HG02759 (cell line): ENCODE data around the gene OFD1.

Experiments used
- ATAC-seq: cut with Tn5 transposase; IDR thresholded peaks from one replicate; pipeline ENCODE4 v1.9.1; 2021; ENCODE audit warnings: mild to moderate bottlenecking, moderate library complexity; ENCODE audit not compliant: unreplicated experiment

Gene OFD1

DNA sequence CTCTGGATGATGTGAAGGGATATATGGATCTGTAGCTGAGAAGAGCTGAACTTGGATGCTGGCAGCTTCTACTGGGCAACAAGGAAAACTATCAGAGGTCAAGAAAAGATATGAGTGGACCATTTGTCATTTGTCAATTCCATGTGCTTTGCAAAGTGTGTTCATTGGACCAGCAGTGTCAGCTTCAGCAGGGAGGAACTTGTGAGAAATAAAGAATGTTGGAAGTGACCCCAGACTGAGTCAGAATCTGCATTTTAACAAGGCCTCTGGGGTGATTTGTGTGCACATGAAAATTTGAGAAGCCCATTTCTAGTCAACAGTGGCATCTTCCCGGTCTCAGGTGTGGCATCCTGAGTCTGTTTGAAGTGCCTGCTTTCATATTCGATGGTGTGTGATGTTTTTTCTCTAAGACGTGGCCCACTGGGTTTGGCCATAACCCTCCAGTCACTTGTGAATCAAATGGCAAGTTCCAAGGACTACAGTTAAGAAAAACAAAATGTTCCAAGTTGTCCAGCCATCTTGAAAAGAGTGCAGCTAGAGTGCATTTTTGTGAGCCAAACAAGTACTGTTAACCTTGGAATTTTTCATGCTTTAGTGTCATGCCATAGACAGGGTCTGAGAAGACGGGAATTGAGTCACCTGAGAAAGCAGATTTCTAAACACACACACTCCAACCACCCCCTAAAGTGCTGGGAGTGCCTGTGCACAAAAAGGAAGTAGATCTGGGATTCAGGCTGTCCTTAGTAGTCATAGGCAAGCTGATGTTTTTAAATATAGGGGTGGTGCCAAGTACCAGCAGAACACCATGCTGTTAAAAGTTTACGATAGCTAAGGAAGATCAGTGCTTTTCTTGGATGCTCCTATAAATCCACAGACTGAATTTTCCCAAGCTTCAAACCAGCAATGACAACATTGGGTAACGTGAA, 55.9 kb downstream of the OFD1 start:
- ATAC-seq = no peak

- no peak for ATAC-seq
Observed at GRCh38 chrX:13791145-13791544, 56.6 kb downstream of the OFD1 start.

GRCh38 chrX:13791559-13791958, 57.0 kb downstream of the OFD1 start:
- no peak for ATAC-seq

DNA sequence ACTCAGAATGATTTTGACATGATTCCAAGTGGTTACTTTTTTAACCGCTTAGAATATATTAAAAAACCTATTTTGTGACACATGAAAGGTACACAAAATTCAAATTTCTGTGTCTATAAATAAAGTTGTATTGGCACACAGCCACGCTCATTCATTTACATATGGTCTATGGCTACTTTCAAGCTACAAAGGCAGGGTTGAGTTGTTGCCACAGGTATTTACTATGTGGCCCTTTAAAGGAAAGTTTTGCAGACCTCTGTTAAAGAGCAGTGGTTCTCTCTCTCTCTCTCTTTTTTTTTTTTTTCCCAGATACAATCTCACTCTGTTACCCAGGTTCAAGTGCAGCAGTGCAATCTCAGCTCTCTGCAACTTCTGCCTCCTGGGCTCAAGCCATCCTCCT, 59.3 kb downstream of the OFD1 start:
- ATAC-seq = no peak

GRCh38 chrX:13794417-13794816, 59.9 kb downstream of the OFD1 start:
- ATAC-seq = no peak

- no peak for ATAC-seq
Observed at GRCh38 chrX:13797512-13797911, 63.0 kb downstream of the OFD1 start.

GRCh38 chrX:13798184-13798583, 63.6 kb downstream of the OFD1 start:
- no peak for ATAC-seq

GRCh38 chrX:13803116-13803515, 68.6 kb downstream of the OFD1 start:
- ATAC-seq = no peak

DNA sequence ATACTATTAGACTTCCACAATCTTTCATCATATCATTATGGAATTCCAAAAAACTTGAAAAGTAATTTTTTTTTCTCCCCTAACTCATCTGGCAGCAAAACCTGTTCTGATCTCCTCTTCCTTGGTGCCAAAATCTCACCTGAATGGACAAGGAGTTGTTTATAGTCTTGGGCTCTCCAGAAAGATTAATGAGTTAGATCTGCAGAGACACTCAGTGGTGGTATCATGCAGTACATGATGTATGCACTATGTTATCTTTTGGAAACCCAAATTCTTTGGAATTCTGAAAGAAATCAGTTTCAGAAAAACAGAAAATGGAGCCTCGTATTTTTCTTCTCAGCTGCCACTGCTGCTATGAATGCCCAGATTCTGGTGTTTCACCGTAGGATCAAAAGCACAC, 70.7 kb downstream of the OFD1 start:
- no peak for ATAC-seq

- ATAC-seq = no peak
Observed at GRCh38 chrX:13808293-13808692, 73.7 kb downstream of the OFD1 start.

GRCh38 chrX:13808865-13809264, 74.3 kb downstream of the OFD1 start:
- ATAC-seq = no peak

GRCh38 chrX:13815664-13816063, 81.1 kb downstream of the OFD1 start:
- no peak for ATAC-seq

GRCh38 chrX:13816176-13816575, 81.6 kb downstream of the OFD1 start:
- ATAC-seq = no peak

DNA sequence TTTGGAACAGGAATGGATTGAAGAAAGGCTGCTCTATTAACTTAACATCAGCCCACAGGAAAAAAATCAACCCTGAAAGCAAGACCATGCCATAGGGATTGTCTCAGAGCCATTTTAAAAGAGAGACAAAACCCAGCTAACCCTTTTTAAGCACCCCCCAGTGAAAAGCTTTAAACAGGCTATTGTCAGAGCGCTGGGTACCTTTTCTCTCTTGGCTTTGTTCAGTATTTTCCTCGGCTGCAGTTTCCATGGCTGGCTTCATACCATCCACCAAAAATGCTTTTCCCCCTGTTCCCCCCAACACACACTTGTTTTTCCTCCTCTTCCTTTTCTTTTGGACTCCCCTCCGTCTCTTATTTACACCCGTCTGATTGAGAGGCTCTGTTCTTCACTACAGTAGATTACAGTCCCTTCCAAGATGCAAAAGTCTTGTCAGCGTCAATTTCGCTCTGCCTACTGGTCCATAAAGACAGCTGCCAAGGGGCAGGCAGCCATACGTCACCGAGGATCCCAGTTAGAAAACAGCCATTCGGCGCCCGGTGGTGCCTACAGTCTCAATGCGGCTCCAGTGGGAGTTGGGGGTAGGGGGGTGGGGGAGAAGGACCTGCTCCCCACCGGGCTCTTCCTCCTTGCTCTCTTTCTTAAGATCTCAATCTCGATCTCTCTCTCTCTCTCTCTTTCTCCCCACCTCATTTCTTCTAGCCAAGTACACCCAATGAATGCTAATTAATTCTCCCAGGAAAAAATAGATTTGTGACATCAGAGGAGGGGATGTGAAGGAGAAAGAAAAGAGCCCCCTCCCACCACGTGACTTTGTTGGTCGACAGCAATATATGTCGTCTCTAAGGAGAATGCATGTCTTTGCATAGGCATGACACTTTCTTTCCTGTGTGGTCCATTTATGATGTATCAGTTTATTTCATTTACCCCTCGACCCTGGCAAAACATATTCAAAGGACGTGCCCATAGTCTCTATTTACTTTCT, 82.4 kb downstream of the OFD1 start, which contains the start of gene GPM6B:
Gene GPM6B, minus strand, starts transcription at position 451 of the 985 bp plus-strand sequence. Its CDS starts 189 bp downstream, at position 262.
- ATAC-seq = no peak
